A549 (cell line): ENCODE results near the gene ARHGAP12. TPM values are rescaled to one million over a fixed set of nuclear protein-coding genes. Genes with fewer than 3 reads are reported as not detected.

Source experiments
- ATAC-seq, 2 experiments: fragments of 200-7000 bp in 1 of 2; fragments of >200 bp in 1 of 2; cut with Nextera tagmentation in 1 of 2; cut with Tn5 transposase in 1 of 2; 3 replicates each; pipeline versions ENCODE4 v1.8.0 to v1.9.1; 2018 to 2020; ENCODE audit warnings: mild to moderate bottlenecking in 1 of 2, moderate library complexity in 1 of 2
- CTCF ChIA-PET: fragments of 300-600 bp; sonication (Branson Sonifier 250); formaldehyde crosslinking; extraction: SDS; loops from one replicate; lab custom pipeline; 2021; ENCODE audit warnings: antibody characterized with exemption, inconsistent platforms; lab: Yijun Ruan, JAX
- POLR2A ChIA-PET: fragments of 350-600 bp; formaldehyde crosslinking; extraction: SDS; loops from one replicate; lab custom pipeline; 2021; ENCODE audit warnings: antibody characterized with exemption, inconsistent platforms; lab: Yijun Ruan, JAX
- DNase-seq, 2 experiments: peaks; one replicate each; pipeline versions ENCODE4 v3.0.0 to v3.0.0-alpha.2; 2011 to 2016; ENCODE audit warnings: low read depth in 1 of 2, low spot score in 1 of 2
- FAIRE-seq: peaks from 2 replicates; lab custom pipeline; 2011; peaks lifted over from hg19 to GRCh38; lab: Jason Lieb, UNC
- H3K27ac ChIP-seq, 2 experiments: fragments of >200 bp; sonication (Bioruptor Twin); formaldehyde crosslinking; 3 replicates each; pipeline ENCODE4 v1.5.1; 2016 to 2017
- H3K4me1 ChIP-seq: fragments of >200 bp; sonication (Bioruptor Twin); formaldehyde crosslinking; 3 replicates; pipeline ENCODE4 v1.6.1; 2016
- H3K4me2 ChIP-seq: fragments of >200 bp; sonication (Bioruptor Twin); formaldehyde crosslinking; 3 replicates; pipeline ENCODE4 v1.6.1; 2016
- H3K4me3 ChIP-seq: fragments of >200 bp; sonication (Bioruptor Twin); formaldehyde crosslinking; 3 replicates; pipeline ENCODE4 v1.5.1; 2016
- H3K9me3 ChIP-seq: fragments of >200 bp; sonication (Bioruptor Twin); formaldehyde crosslinking; 3 replicates; pipeline ENCODE4 v1.6.1; 2016
- CBX8 ChIP-seq: fragments of 200-600 bp; sonication (generic); IDR thresholded peaks from 2 replicates; pipeline ENCODE4 v1.6.1; 2016
- EHF ChIP-seq: fragments of 250-450 bp; sonication (Bioruptor Pico); IDR thresholded peaks from 2 replicates; pipeline ENCODE4 v1.5.0; 2020; ENCODE audit warnings: mild to moderate bottlenecking
- ESRRA ChIP-seq: fragments of 150-350 bp; IDR thresholded peaks from 2 replicates; pipeline ENCODE4 v1.6.1; 2014; ENCODE audit warnings: mild to moderate bottlenecking, low read length, borderline replicate concordance
- FOSB ChIP-seq: fragments of 250-450 bp; sonication (Bioruptor Pico); IDR thresholded peaks from 2 replicates; pipeline ENCODE4 v1.5.0; 2020; ENCODE audit warnings: mild to moderate bottlenecking, moderate library complexity
- FOXS1 ChIP-seq: fragments of 250-450 bp; sonication (Bioruptor Pico); IDR thresholded peaks from 2 replicates; pipeline ENCODE4 v1.5.0; 2020; ENCODE audit warnings: mild to moderate bottlenecking, moderate library complexity
- GATA3 ChIP-seq: IDR thresholded peaks from 2 replicates; pipeline ENCODE4 v1.6.1; 2012; ENCODE audit warnings: borderline replicate concordance
- HDAC2 ChIP-seq: fragments of 200-600 bp; sonication (generic); IDR thresholded peaks from 2 replicates; pipeline ENCODE4 v1.6.1; 2016
- JUN ChIP-seq, 2 experiments: fragments of >200 bp; sonication (Bioruptor Twin); formaldehyde crosslinking; IDR thresholded peaks; 2 replicates in 1 of 2; 3 replicates in 1 of 2; pipeline ENCODE4 v1.6.1; 2016 to 2017
- MAFK ChIP-seq: fragments of 450-650 bp; IDR thresholded peaks from 2 replicates; pipeline ENCODE4 v1.6.1; 2014; ENCODE audit not compliant: partially characterized antibody
- NFE2L2 ChIP-seq: fragments of 150-350 bp; conservative IDR thresholded peaks from 2 replicates; pipeline ENCODE4 v1.6.1; 2014; ENCODE audit warnings: low read length
- POLR2A ChIP-seq: IDR thresholded peaks from 2 replicates; pipeline ENCODE4 v1.6.1; 2012; ENCODE audit warnings: mild to moderate bottlenecking, low read length
- ZC3H11A ChIP-seq: fragments of 450-650 bp; IDR thresholded peaks from 2 replicates; pipeline ENCODE4 v1.6.1; 2014; ENCODE audit warnings: antibody characterized with exemption, mild to moderate bottlenecking
- WGBS: methylation state at CpG from one replicate; pipeline ENCODE4 v1.1.6; 2017; ENCODE audit errors: missing lambda C conversion rate; 5-methylcytosine and 5-hydroxymethylcytosine counted together
- polyA plus RNA-seq, 4 experiments: library from polyadenylated mRNA; depleted of rRNA in 3 of 4; stranded (reverse); fragments of >200 nt; fragmentation: RNase III in 1 of 4; extraction: RNeasy Plus Mini Kit Qiagen cat#74134 plus additional on column Dnase treatment in 1 of 4; gene quantifications; 2 replicates in 3 of 4; 3 replicates in 1 of 4; pipeline ENCODE4 v1.2.3, GENCODE V29; 2011 to 2017
- TF ChIP-seq, protein P1 (sequence below): fragments of 250-450 bp; sonication (Bioruptor Pico); IDR thresholded peaks from 2 replicates; pipeline ENCODE4 v1.5.0; 2021; ENCODE audit warnings: mild to moderate bottlenecking, moderate library complexity, borderline replicate concordance
- TF ChIP-seq, protein P2 (sequence below): IDR thresholded peaks from 2 replicates; pipeline ENCODE4 v1.6.1; 2012
- TF ChIP-seq, protein P3 (sequence below): fragments of >200 bp; sonication (Bioruptor Twin); formaldehyde crosslinking; IDR thresholded peaks from 3 replicates; pipeline ENCODE4 v1.6.1; 2016
- TF ChIP-seq, protein P4 (sequence below): fragments of 250-450 bp; sonication (Bioruptor Pico); IDR thresholded peaks from 2 replicates; pipeline ENCODE4 v1.5.0; 2020; ENCODE audit warnings: low read depth, mild to moderate bottlenecking, moderate library complexity
- TF ChIP-seq, protein P5 (sequence below): fragments of 450-650 bp; IDR thresholded peaks from 2 replicates; pipeline ENCODE4 v1.6.1; 2014; ENCODE audit warnings: antibody characterized with exemption

ARHGAP12 gene
- polyA plus RNA-seq, 2 of the 4 experiments (the other 2 are of a cell fraction), result 22.1 to 49.3 TPM

DNA sequence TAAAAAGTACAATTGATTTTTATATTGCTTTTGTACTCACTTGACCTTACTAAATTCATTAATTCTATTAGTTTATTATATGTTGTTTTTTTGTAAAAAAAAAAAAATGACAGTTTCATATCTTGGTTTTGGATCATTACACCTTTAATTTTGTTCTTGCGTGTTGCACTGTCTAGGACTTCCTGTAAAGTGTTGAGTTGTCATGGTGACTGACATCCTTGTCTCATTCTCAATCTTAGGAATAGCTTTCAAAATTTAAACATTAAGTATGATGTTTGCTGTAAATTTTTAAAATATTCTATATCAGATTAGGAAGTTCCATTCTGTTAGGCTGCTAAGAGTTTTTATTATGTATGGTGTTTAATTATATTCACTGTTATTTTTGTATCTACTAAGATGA lies 139.1 kb downstream of the ARHGAP12 start (continued):
- TF ChIP-seq, protein P1, sequence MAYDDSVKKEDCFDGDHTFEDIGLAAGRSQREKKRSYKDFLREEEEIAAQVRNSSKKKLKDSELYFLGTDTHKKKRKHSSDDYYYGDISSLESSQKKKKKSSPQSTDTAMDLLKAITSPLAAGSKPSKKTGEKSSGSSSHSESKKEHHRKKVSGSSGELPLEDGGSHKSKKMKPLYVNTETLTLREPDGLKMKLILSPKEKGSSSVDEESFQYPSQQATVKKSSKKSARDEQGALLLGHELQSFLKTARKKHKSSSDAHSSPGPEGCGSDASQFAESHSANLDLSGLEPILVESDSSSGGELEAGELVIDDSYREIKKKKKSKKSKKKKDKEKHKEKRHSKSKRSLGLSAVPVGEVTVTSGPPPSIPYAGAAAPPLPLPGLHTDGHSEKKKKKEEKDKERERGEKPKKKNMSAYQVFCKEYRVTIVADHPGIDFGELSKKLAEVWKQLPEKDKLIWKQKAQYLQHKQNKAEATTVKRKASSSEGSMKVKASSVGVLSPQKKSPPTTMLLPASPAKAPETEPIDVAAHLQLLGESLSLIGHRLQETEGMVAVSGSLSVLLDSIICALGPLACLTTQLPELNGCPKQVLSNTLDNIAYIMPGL, result no peak
- TF ChIP-seq ZC3H11A (no peak), GATA3 (no peak), CBX8 (no peak), FOSB (CRISPR knock-in tag) (no peak), JUN (IDR thresholded peaks at IDR 0.05) (no peak)
- TF ChIP-seq, protein P2, sequence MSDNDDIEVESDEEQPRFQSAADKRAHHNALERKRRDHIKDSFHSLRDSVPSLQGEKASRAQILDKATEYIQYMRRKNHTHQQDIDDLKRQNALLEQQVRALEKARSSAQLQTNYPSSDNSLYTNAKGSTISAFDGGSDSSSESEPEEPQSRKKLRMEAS, result no peak
- TF ChIP-seq, all 56 proteins: peak for 0

DNA sequence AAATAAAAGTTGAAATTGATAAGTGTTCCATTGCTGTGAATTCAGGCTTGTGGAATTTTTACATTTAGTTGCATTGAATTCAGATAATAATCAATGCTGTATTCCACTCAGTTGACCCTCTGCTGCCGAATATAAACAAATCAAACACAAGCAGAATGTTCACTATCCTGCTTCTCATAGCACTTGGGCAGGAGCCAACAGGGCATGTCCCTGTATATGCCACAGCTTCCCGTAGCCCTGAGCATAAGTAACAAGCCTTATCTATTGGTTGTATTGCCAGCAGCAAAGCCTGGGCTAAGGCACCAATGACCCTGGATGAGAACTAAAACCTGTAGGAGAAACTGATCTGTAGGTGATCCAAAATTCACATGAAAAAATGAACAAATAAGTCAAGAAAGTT lies 145.9 kb downstream of the ARHGAP12 start:
- Histone ChIP-seq H3K27ac (no peak overlapping the region), H3K4me3 (no peak overlapping the region), H3K9me3 (no peaks in the 10 kb centered on the region), H3K4me2 (no peak overlapping the region), H3K4me1 (no peaks in the 10 kb centered on the region)
- DNase-seq (no peak), FAIRE-seq (no peak), ATAC-seq (no peak)
- TF ChIP-seq, protein P1, result no peak
- no peak for TF ChIP-seq EHF (CRISPR knock-in tag)
- TF ChIP-seq, protein P3, sequence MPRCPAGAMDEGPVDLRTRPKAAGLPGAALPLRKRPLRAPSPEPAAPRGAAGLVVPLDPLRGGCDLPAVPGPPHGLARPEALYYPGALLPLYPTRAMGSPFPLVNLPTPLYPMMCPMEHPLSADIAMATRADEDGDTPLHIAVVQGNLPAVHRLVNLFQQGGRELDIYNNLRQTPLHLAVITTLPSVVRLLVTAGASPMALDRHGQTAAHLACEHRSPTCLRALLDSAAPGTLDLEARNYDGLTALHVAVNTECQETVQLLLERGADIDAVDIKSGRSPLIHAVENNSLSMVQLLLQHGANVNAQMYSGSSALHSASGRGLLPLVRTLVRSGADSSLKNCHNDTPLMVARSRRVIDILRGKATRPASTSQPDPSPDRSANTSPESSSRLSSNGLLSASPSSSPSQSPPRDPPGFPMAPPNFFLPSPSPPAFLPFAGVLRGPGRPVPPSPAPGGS, result no peak
- no peak for TF ChIP-seq POLR2A
- no peak for TF ChIP-seq HDAC2
- TF ChIP-seq, protein P4, sequence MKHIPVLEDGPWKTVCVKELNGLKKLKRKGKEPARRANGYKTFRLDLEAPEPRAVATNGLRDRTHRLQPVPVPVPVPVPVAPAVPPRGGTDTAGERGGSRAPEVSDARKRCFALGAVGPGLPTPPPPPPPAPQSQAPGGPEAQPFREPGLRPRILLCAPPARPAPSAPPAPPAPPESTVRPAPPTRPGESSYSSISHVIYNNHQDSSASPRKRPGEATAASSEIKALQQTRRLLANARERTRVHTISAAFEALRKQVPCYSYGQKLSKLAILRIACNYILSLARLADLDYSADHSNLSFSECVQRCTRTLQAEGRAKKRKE, result no peak
- ChIA-PET POLR2A (no interaction called here), CTCF (interaction anchor here (4.3 kb wide), 1 partner anchor 13 kb away, joined by 17 read pairs; no protein-coding TSS in a partner anchor)
- WGBS, result 64% methylated on average over 2 of the region's 2 CpGs

DNA sequence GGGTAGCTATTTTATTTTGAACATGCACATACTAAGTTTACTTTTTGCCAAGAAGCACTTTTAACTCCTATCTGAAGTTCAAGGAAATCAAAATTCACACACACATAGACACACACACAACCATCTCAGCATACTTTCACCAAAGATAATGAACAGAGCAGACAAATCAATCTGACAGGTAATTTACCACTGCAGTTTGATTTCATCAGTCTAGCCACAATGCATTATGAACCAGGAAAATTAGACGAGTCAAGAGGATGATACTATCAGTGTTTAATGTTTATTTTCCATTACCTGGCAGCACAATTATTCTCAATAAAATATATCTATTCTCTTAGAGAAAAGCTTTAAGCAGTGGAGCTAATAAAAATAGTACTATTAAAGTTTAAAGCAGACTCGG lies 147.9 kb downstream of the ARHGAP12 start:
- H3K27ac ChIP-seq, result no peak overlapping the region
- H3K4me1 ChIP-seq, result no peaks in the 10 kb centered on the region
- 55% methylated on average over 2 of the region's 2 CpGs for WGBS
- TF ChIP-seq MAFK (no peak), FOXS1 (CRISPR knock-in tag) (no peak), HDAC2 (no peak), ESRRA (no peak), NFE2L2 (no peak)
- TF ChIP-seq, protein P5, sequence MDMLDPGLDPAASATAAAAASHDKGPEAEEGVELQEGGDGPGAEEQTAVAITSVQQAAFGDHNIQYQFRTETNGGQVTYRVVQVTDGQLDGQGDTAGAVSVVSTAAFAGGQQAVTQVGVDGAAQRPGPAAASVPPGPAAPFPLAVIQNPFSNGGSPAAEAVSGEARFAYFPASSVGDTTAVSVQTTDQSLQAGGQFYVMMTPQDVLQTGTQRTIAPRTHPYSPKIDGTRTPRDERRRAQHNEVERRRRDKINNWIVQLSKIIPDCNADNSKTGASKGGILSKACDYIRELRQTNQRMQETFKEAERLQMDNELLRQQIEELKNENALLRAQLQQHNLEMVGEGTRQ, result no peak
- H3K9me3 ChIP-seq, result no peaks in the 10 kb centered on the region; the same call in 2 of the 3 replicates
- DNase-seq (no peak), FAIRE-seq (no peak), ATAC-seq (no peak)
- POLR2A ChIA-PET, result no interaction called here
- CTCF ChIA-PET, result interaction anchor here (0.6 to 4.3 kb wide), 5 partner anchors 9 to 1029 kb away, joined by 3 to 17 read pairs (median 3); no protein-coding TSS in a partner anchor
- no peak overlapping the region for H3K4me2 ChIP-seq
- no peak overlapping the region for H3K4me3 ChIP-seq
